ENCODE data around the gene TFDP3.

Gene TFDP3

GRCh38 chrX:133185938-133186337 lies 32.2 kb downstream of the TFDP3 start:
- DNase-seq = no peak

- no peak for DNase-seq
These were observed 33.0 kb downstream of the TFDP3 start for GRCh38 chrX:133185119-133185518.

GRCh38 chrX:133183806-133184205 lies 34.3 kb downstream of the TFDP3 start:
- DNase-seq = no peak

- DNase-seq = no peak
These were observed 38.7 kb downstream of the TFDP3 start for GRCh38 chrX:133179500-133179899.

GRCh38 chrX:133177202-133177601 lies 41.0 kb downstream of the TFDP3 start:
- no peak for DNase-seq

- DNase-seq = no peak
These were observed 42.5 kb downstream of the TFDP3 start for GRCh38 chrX:133175605-133176004.

GRCh38 chrX:133175162-133175561 lies 43.0 kb downstream of the TFDP3 start:
- DNase-seq = no peak

- no peak for DNase-seq
These were observed 46.0 kb downstream of the TFDP3 start for GRCh38 chrX:133171962-133172708.

Data from CD4-positive, alpha-beta T cell treated with Interleukin-12 subunit alpha and Interleukin-12 subunit beta, for 1 hour (primary cell).